GM18502 (cell line): ENCODE data around the gene NEURL4.
"Not testable (repeated sequence)": the region's sequence is repeated elsewhere in the genome, so short reads cannot be mapped to it uniquely, and the experiment has no call there.

Source experiments
- ATAC-seq: cut with Tn5 transposase; IDR thresholded peaks from one replicate; pipeline ENCODE4 v1.9.1; 2021; ENCODE audit warnings: mild to moderate bottlenecking; ENCODE audit not compliant: unreplicated experiment, poor library complexity

Gene NEURL4

DNA sequence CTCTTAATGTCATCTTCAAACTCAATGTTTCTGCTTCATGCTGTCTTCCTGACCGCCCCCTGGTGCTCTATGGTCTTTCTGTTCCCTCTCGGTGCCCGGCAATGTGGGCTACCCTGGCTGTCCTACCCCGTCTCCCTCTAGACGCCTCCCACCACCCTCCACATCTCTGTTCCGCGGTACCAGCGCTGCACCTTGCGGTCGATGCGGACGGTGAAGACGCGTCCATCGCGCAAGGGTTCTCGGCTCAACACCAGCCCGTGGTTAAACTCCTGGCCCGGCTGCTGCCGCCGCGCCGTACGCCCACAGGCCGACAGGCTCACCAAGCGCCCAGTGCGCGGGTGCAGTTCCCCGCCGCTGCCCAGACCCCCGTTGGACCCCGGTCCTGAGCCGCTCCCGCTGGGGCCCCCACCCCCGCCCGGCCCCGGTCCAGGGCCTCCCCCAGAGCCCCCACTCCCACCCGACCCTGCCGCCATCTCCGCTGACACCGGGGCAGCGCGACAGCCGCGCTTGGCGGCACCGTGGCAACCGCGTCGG is at the start of gene NEURL4:
NEURL4 (minus strand) TSS at position 496 of the 534 bp plus-strand sequence; CDS start at position 473, 23 bp downstream.
- ATAC-seq, result peak; percentile 9

DNA sequence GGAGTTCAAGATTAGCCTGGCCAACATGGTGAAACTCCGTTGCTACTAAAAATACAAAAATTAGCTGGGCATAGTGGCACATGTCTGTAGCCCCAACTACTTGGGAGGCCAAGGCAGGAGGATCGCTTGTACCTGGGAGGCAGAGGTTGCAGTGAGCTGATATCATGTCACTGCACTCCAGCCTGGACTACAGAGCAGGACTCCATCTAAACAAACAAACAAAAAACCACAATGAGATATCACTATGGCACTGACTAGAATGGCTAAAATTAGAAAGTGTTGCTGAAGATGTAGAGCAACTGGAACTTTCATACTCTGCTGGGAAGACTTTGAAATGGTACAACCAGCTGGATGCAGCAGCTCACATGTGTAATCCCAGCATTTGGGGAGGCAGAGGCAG is 45.2 kb upstream of the NEURL4 start:
- no peak for ATAC-seq

DNA sequence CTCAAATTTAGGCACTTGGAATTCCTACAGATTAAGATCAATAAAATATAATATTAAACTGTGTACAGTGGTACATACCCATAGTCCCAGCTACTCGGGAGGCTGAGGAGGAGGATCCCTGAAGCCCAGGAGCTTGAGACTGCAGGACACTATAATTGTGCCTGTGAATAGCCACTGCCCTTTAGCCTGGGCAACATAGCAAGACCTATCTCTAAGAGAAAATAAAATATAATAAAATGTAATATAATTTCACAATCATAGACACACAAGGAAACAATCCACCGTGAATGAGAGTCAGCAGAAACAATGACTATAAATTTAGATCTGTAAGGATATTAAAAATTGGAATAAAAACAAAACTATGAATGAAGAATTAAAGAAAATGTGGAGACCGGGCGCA is 41.7 kb upstream of the NEURL4 start:
- ATAC-seq, result no peak

DNA sequence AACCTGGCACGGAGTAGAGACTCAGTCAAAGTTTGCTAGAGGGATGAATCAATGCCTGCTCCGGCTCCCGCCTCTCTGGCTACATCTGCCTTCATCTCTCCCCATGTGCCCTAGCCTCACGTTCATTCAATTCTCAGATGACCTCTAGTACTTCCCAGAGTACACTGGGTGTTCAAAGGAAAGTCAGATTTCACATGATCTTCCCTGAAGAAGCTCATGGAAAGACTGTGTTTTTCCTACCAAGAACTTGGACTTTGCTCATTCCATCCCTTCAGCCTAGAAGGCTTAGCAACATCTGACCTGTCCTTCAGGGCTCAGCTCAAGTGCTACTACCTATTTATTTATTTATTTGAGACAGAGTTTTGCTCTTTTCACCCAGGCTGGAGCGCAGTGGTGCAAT is 40.7 kb upstream of the NEURL4 start:
- no peak for ATAC-seq

DNA sequence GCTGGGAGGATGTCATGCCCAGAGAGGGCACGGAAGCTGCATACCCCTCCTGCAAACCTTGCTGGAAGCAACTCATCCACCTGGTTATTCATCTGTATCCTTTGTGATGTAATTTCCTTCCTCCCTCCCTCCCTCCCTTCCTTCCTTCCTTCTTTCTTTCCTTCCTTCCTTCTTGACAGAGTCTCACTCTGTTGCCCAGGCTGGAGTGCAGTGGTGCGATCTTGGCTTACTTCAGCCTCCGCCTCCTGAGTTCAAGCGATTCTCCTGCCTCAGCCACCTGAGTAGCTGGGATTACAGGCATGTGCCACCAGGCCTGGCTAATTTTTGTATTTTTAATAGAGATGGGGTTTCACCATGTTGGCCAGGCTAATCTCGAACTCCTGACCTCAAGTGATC is 39.5 kb upstream of the NEURL4 start:
- not testable (repeated sequence) for ATAC-seq

DNA sequence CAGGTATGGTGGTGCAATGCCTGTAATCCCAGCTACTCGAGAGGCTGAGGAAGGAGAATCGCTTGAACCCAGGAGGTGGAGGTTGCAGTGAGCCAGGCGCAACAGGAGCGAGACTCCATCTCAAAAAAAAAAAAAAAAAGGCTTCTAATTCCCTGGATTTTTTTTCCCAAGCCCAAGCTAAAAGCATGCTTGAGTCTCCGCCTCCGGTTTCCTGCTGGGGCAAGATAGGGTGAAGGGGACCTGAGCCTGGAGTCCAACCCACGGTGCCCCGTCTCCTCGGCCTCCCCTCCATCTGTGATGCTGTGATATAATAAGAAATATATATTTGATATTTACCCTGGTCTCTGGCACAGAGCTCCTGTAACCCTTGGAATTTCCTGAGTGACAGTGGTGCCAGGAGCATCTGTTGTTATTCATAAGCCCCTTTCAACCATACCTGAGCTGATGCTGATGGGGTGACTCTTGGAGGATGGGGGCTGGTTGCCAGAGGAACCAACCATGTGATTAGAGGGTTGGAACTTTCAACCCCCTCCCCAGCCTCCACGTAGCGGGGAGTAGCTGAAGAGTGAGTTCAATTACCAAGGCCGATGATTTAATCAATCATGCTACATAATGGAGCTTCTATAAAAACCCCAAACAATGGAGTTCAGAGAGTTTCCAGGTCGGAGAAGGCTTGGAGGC is 38.9 kb upstream of the NEURL4 start:
- no peak for ATAC-seq

DNA sequence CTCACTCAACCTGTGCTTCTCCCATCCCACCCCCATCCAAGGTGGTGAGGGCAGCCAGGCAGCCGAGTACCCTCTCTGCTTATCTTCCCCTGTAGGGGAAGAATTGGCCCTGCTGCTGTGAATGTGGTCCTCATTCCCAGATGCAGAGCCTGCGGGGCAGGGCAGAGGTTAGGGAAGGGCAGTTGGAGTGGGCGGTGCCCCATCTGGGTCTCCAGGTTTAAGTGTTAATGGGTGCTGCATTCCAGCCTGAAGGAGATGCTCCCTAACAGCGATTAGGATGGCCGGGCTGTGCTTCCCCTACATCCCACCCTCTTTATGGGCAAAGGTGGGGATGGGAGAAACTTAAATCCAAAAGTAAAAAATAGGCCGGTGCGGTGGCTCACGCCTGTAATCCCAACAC is 37.9 kb upstream of the NEURL4 start:
- no peak for ATAC-seq

DNA sequence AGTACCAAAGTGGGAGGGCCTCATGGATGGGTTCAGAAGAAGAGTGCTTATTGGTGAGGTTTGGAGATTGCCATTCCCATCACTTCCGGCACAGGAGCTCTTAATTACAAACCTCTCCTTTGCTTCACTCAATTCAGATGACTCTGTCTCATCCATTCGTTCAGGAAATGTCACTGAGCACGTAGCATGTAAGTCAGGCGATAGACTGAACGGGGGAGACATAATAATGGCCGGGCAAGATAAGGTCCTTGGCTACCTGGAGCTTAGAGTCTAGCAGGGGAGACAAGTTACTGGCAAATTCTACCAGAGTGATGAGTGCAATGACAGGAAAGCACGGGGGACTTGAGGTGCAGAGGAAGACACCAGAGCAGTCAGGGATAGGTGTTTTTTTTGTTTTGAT is 36.8 kb upstream of the NEURL4 start:
- not testable (repeated sequence) for ATAC-seq

DNA sequence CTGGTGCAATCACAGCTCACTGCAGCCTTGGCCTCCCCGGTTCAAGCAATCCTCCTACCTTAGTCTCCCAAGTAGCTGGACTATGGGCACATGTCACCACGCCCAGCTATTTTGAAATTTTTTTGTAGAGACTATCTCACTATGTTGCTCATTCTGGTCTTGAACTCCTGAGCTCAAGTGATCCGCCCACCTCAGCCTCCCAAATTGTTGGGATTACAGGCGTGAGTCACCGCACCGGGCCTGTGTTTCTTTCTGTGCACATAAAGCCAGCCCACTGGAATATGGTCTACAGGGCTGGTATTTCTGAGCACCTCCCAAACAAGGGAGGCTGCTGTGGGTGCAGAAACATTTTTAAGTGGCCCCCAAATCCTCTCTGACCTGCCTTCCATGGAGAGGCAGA is 34.2 kb upstream of the NEURL4 start:
- no peak for ATAC-seq

DNA sequence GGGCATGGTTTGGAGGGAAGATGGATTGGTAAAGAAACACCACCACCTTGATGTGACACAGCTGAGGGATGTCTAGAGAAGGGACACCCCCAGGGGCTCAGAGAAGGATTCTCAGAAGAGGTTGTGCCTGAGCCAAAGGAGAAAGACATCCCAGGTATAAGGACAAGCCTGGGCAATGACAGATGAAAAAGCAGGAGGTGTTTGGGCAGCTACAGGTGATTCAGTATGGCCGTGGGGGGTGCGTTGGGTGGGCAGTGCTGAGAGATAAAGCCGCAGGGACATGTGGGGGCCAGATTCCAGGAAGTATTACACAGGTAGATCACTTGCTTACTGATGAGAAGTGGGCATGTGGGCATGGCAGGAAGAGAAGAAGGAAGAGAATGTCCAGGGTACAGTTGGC is 32.8 kb upstream of the NEURL4 start:
- no peak for ATAC-seq

DNA sequence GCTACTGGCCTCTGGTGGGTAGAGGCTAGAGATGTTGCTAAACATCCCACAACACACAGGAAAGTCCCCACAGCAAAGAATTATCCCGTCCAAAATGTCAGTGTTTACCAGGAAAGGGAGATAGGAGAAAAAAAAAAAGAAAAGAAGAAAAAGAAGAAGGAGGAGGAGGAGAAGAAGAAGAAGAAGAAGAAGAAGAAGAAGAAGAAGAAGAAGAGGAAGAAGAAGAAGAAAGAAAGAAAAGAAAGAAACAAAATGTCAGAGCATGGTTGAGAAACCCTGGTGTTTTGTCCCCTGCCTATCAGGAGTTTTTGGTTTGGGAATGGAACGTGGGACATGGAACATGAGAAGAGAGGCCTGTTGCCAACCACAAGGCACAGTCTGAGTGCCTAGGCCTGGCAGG is 28.2 kb upstream of the NEURL4 start:
- no peak for ATAC-seq

DNA sequence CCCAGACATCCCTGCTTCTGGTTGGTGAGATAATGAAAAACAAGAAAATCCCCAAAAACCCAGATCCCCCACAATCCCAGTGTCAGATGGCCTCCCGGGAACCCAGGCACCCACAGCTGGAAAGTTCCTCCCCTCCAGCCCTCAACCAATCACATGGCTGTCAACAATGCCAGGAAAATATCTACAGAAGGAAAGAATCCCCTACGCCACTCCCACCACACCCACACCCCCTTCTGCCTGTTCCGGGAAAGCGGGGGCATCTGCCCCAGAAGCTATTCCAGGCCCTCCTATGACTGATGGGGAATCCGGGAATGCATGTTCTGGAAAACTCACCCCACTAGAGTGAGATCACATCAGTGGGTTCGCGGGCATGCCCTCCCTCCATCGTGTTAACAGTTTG is 27.6 kb upstream of the NEURL4 start:
- ATAC-seq, result no peak

DNA sequence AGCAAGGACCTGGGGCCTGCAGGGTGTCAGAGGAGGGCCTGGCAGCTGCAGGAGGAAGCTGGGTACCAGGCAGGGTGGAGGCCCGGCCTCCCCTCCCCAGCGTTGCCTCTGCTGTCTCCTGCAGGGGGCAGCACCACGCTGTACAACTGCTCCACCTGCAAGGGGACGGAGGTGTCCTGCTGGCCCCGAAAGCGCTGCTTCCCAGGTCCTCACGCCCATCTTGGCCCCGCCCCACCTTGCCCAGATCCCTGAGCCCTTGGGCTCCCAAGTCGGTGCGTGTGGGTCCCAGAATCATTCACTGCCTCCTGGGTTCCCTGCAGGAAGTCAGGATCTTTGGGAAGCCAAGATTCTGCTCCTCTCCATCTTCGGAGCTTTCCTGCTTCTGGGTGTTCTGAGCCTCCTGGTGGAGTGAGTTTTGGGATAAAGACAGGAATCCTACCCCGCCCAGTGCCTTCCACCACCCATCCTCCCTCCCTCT is 27.0 kb upstream of the NEURL4 start:
- ATAC-seq, result no peak

DNA sequence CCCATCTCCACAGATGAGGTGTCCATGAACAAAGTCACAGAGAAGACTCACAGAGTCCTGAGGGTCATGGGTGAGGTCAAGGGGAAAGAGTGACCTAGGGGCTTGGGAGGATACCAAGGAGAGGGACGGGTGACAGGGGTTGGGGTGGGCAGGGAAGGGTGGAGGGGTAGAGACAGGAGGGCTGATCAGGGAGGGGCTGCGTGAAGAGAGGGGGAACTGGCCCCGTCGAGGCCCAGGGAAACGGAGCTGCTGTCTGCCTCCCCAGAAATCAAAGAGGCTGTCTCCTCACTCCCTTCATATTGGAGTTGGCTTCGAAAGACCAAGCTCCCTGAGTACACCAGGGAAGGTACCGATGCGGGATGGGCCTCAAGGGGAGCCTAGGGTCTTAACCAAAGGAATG is 26.4 kb upstream of the NEURL4 start:
- ATAC-seq, result no peak

DNA sequence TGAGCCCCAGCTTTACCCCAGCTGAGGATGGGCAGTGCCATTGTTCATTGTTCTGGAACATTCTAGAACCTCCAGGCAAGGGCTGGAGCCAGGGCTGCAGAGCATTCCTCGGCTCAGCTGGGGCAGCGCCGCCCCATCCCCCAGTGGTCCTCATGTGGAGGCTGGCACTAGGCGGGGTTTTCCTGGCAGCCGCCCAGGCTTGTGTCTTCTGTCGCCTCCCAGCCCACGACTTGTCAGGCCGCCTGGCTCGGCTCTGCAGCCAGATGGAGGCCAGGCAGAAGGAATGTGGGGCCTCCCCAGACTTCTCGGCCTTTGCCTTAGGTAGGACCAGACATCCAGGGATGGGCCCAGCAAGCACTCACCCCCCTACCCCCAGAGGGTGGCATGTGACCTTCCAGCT is 25.9 kb upstream of the NEURL4 start, which contains the start of gene TMEM95:
TMEM95 (plus strand) TSS at position 104 of the 400 bp plus-strand sequence; CDS start at position 153, 49 bp downstream.
- no peak for ATAC-seq

DNA sequence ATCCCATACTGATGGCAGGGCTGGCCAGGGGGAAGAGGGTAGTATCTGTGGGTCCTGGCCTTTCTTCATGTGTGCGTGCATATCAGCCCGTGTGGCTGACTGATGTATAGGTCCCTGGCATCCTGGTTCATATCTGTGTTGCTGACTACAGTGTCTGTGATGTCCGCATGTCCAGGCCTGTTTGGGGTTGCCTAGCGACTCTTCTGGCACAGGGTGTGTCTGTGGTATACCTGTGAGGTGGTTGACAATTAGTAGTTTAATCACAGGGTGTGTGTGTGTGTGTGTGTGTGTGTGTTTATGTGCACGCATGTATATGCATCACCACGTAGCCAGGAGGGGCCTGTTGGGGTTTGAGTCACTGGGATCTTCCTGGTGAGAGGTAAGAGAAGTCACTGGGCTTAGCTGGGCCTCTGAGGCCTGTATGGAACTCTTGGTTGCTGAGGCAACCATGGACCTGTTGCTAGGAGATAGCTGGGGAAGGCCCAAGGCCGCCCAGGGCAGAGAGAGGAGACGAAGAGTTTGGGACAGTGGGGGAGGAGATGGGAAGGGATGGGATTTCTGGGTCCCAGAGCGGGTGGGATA is 25.2 kb upstream of the NEURL4 start:
- no peak for ATAC-seq

DNA sequence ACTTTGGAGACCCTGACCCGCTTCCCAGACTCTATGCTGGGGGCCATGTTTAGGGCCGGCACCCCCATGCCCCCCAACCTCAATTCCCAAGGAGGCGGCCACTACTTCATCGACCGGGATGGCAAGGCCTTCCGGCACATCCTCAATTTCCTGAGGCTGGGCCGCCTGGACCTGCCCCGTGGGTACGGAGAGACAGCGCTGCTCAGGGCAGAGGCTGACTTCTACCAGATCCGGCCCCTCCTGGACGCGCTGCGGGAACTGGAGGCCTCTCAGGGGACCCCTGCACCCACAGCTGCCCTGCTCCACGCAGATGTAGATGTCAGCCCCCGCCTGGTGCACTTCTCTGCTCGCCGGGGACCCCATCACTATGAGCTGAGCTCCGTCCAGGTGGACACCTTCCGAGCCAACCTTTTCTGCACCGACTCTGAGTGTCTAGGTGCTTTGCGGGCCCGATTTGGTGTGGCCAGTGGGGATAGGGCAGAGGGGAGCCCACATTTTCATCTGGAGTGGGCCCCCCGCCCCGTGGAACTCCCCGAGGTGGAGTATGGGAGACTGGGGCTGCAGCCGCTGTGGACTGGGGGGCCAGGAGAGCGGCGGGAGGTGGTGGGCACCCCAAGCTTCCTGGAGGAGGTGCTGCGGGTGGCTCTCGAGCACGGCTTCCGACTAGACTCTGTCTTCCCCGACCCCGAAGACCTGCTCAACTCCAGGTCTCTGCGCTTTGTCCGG is 23.9 kb upstream of the NEURL4 start:
- ATAC-seq, result no peak

DNA sequence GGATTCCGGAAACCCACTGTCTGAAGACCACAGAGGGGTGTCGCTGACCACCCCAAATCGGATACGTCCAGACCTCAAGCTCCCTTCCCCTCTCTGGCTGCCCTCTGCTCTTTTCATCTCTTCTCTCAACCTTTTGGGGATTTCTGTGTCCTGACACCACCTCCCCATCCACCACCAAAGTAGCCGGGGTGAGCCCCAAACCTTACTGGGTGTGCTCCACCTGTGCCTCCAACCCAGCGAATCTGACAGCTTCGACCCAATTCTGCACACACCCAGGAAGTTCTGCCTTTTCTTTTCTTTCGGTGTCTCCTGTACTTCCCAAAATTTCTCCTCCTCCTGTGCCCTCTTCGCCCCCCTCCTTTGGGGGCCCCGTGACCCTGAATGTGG is 23.4 kb upstream of the NEURL4 start:
- no peak for ATAC-seq

DNA sequence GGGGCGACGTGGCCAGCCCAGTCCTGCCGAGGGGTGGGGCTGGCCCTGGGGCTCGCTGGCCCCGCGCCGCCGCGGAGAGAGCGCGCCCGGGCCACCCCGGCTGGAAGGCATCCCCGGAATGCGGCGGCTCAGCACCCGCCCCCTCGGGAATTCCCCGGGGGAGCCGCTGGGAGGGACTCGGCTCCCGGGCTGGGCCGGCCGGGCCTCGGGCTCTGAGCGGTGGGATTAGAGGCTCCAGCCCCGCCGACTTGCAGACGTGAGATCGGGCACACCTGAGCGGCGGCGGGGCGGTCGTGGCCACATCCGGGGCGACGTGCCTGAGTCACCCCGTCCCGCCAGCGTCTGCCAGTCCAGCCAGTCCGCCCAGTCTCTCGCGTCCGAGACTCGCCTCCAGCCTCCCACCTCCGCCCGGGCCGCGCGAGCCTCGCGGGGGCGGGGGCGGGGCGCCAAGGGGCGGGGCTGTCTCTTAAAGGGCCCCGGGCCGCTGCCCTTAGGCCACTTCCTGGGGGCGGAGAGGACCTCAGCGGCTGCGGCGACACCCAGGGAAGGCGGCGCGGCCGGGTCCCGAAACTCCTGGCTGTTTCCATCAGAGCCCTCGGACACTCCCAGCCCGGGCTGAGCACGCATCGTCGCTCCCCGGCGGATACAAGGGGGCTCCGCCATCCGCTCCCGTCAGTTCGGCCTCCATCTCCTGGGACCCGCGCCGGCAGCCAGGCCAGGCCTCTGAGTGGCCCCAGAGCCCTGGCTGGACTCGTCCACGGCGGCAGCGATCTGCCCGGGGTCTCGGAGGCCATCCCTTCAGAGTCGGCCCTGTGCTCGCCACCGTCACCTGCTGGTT is 22.7 kb upstream of the NEURL4 start, which contains the start of gene KCTD11:
KCTD11 (plus strand) TSS at position 498 of the 838 bp plus-strand sequence.
- peak; percentile 65 for ATAC-seq
